Measurements from ENCODE around the gene STXBP6. TPM values are rescaled to one million over a fixed set of nuclear protein-coding genes. Genes with fewer than 3 reads are reported as not detected.

STXBP6 gene
- total and polyA plus RNA-seq, 2 experiments from 2014 or later, result 19.7 to 29.0 TPM

GRCh38 chr14:24875203-24875838 lies 174.6 kb downstream of the STXBP6 start:
- H3K4me3 Mint-ChIP-seq, result no peak overlapping the region
- DNase-seq (ENCODE audit: low spot score), result no peak

More at GRCh38 chr14:24875203-24875838, 174.6 kb downstream of the STXBP6 start:
- peaks cover 7% of the 10 kb centered on the region for H3K9me2 ChIP-seq (ENCODE audit: insufficient read depth)
- ATAC-seq, result no peak
- H3K27me3 ChIP-seq (ENCODE audit: insufficient read depth), result no peaks in the 10 kb centered on the region
- H2AFZ ChIP-seq, result no peak overlapping the region
- peaks cover 8% of the 10 kb centered on the region; the same call in 1 of the 2 replicates for H4K20me1 ChIP-seq (replicated peaks; ENCODE audit: insufficient read depth)
- no peak for TF ChIP-seq STAT1 (IDR thresholded peaks at IDR 0.05; ENCODE audit: unreplicated experiment)
- no peak for TF ChIP-seq REST (IDR thresholded peaks at IDR 0.05; ENCODE audit: unreplicated experiment)
- TF ChIP-seq CREB1 (CRISPR knock-in tag; IDR thresholded peaks at IDR 0.05; ENCODE audit: low read depth), result no peak
- no peak for TF ChIP-seq ETS1 (IDR thresholded peaks at IDR 0.05)
- no peak for TF ChIP-seq POLR2AphosphoS5 (IDR thresholded peaks at IDR 0.05; ENCODE audit: low read depth)
- TF ChIP-seq ZNF462 (CRISPR knock-in tag; IDR thresholded peaks at IDR 0.05), result no peak
- TF ChIP-seq ZNF331 (CRISPR knock-in tag; IDR thresholded peaks at IDR 0.05; ENCODE audit: low read depth), result no peak
- TF ChIP-seq JUNB (IDR thresholded peaks at IDR 0.05; ENCODE audit: unreplicated experiment), result no peak
- TF ChIP-seq EZH2 (IDR thresholded peaks at IDR 0.05; ENCODE audit: low read depth, unreplicated experiment), result no peak
- no peak for TF ChIP-seq NANOG (IDR thresholded peaks at IDR 0.05; ENCODE audit: borderline replicate concordance)
- no peak for TF ChIP-seq ZNF114 (CRISPR knock-in tag; IDR thresholded peaks at IDR 0.05)
- TF ChIP-seq EZH2phosphoT487 (IDR thresholded peaks at IDR 0.05; ENCODE audit: unreplicated experiment), result no peak
- no peak for TF ChIP-seq CTCF (conservative IDR thresholded peaks at IDR 0.05; ENCODE audit: low read depth in 2 of 2)
- H3K36me3 ChIP-seq (ENCODE audit: insufficient read depth), result no peaks in the 10 kb centered on the region
- Mint-ChIP-seq H3K9me3 (no peaks in the 10 kb centered on the region; the same call in 2 of the 3 replicates), H3K36me3 (ENCODE audit: low read depth) (no peaks in the 10 kb centered on the region), H3K4me1 (peaks cover 10% of the 10 kb centered on the region), H3K27me3 (ENCODE audit: insufficient read depth, low read depth, poor library complexity) (no peaks in the 10 kb centered on the region), H3K27ac (no peak overlapping the region)
- no peak overlapping the region for H3K4me3 ChIP-seq
- H3K27ac ChIP-seq (ENCODE audit: low read depth), result no peak overlapping the region
- no peak overlapping the region for H3K4me2 ChIP-seq
- no peaks in the 10 kb centered on the region for H3K4me1 ChIP-seq (ENCODE audit: insufficient read depth)
- H3F3A ChIP-seq (replicated peaks; ENCODE audit: low read depth), result no peaks in the 10 kb centered on the region
- no peaks in the 10 kb centered on the region for H3K79me2 ChIP-seq (replicated peaks; ENCODE audit: insufficient read depth)

Measured in GM23338 (cell line).